Transverse colon (tissue), 4 donors: ENCODE measurements around the gene UNK.

ENCODE experiments used
- CTCF ChIP-seq, 5 experiments: fragments of 200-600 bp in 3 of 5; fragments of 450-650 bp in 2 of 5; sonication (generic) in 3 of 5; IDR thresholded peaks; 1 replicate in 2 of 5; 2 replicates in 3 of 5; pipeline ENCODE4 v1.5.1; 2016 to 2017; ENCODE audit warnings: antibody characterized with exemption in 5 of 5, inconsistent platforms in 3 of 5, mild to moderate bottlenecking in 2 of 5, moderate library complexity in 1 of 5
- EP300 ChIP-seq: sonication (generic); formaldehyde crosslinking; IDR thresholded peaks from one replicate; pipeline ENCODE4 v1.6.1; 2017; ENCODE audit warnings: antibody characterized with exemption, low read depth
- POLR2A ChIP-seq: fragments of 450-650 bp; IDR thresholded peaks from one replicate; pipeline ENCODE4 v1.6.1; 2016; ENCODE audit warnings: antibody characterized with exemption, mild to moderate bottlenecking, moderate library complexity
- POLR2AphosphoS5 ChIP-seq, 3 donors: sonication (generic); formaldehyde crosslinking; IDR thresholded peaks; one replicate each; pipeline ENCODE4 v1.6.1; 2016; ENCODE audit warnings: antibody characterized with exemption in 3 of 3

DNA sequence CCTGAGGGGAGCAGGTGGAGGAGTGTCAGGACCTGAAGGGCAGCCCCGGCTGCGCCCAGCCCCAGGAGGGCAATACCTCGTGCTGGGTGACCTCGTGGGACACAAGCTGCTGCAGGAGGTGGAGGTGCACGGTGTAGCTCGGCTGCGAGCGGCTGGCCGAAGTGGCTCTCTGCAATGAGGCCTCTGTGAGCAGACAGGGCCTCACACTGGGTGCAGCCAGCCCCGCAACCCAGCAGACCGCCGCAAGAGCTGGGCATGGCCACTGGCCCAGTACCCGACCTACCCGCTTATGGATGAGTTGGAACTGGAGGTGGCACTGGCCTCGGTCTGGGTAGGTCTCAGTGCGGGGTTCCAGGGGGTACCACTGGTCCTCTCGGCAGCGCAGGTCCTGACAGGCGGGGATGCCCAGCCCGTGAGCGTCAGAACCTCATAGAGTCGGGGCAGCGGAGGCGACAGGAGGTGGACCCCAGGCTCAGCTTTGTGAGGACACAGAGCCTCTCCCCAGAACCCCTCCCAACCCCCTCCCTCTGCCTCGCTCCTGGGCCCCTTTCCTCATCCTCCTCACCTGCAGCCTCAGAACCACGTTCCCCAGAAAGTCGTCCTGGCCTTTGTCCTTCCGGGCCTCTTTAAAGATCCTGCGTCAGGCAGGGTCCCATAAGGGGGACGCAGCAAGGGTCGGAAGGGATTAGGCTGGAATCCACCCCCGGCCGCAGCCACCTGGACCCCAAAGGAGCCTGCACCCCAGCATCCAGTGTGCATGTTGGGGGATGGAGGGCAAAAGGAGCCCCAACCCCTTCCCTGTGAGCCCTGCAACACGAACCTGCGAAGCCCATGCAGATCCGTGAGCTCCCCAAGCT is 55.6 kb downstream of the UNK start:
- no peak for TF ChIP-seq CTCF (IDR thresholded peaks at IDR 0.05)
- no peak for TF ChIP-seq EP300
- TF ChIP-seq POLR2A = no peak
- no peak for TF ChIP-seq POLR2AphosphoS5 (IDR thresholded peaks at IDR 0.05)
